ENCODE measurements around the gene MINDY3. TPM values are rescaled to one million over a fixed set of nuclear protein-coding genes. Genes with fewer than 3 reads are reported as not detected.

Gene MINDY3
- total RNA-seq, 1 experiment from 2014 or later: 14.9 TPM

DNA sequence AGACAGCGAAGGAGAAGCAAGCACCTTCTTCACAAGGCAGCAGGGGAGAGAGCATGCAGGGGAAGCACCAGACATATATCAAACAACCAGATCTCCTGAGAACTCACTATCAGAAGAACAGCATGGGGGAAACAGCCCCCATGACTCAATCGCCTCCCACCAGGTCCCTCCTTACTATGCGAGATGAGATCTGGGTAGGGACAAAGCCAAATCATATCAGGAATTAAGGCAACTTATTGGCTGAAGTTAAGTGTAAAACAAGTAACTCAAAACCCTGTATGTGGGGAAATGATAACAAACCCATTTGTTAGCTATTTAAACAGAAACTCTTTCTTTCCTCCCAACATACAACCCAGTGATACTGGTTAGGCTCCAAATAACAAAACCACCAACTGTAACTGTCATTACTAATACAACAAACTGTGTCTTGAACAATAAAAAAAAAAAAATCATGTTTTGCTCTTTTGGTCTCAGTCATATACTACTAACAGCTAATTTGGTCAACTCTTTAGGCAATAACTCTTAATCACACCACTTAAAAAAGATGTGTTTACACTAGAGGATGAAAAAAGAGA, 57.8 kb downstream of the MINDY3 start:
- no CpG with 5 or more reads among the region's 3 CpGs for WGBS (ENCODE audit: extremely low coverage, insufficient read length, low lambda C conversion rate)
- H2BK20ac ChIP-seq (ENCODE audit: low read depth, low read length, poor library complexity, severe bottlenecking): no peak overlapping the region
- no peak overlapping the region for H2BK120ac ChIP-seq (ENCODE audit: low read depth, low read length, poor library complexity, severe bottlenecking)
- no peak overlapping the region for H2BK5ac ChIP-seq (ENCODE audit: insufficient read length, low read length)
- no peak overlapping the region for H4K91ac ChIP-seq (ENCODE audit: insufficient read length, low read depth, low read length)
- no peak overlapping the region for H4K5ac ChIP-seq (ENCODE audit: insufficient read length, low read depth, low read length)
- H2BK12ac ChIP-seq (ENCODE audit: insufficient read length, low read depth, low read length): no peak overlapping the region
- H3K18ac ChIP-seq (ENCODE audit: insufficient read length, low read depth, low read length): no peak overlapping the region
- H3K79me2 ChIP-seq (ENCODE audit: insufficient read depth, low read length): no peaks in the 10 kb centered on the region
- H2AFZ ChIP-seq (ENCODE audit: low read length): no peak overlapping the region
- no peak for TF ChIP-seq CTCF (conservative IDR thresholded peaks at IDR 0.05)
- no peak overlapping the region for H3K4me2 ChIP-seq (ENCODE audit: insufficient read depth, insufficient read length, low read length)
- DNase-seq: no peak
- Mint-ChIP-seq H3K27ac (no peak overlapping the region), H3K9me3 (no peaks in the 10 kb centered on the region; a peak in 1 of 5 replicates), H3K4me3 (no peak overlapping the region), H3K27me3 (ENCODE audit: low read depth) (no peaks in the 10 kb centered on the region), H3K4me1 (peaks cover 6 to 11% of the 10 kb centered on the region in 2 experiments; a peak in 3 of 4 replicates), H3K36me3 (ENCODE audit: insufficient read depth in 1 of 3, low read depth in 3 of 3) (no peaks in the 10 kb centered on the region)
- no peak overlapping the region for H2AK5ac ChIP-seq (ENCODE audit: insufficient read length, low read length)
- no peak overlapping the region for H3K23ac ChIP-seq (ENCODE audit: insufficient read length, low read depth, low read length)
- no peak overlapping the region for H3K14ac ChIP-seq (ENCODE audit: insufficient read depth, low read length)
- no peaks in the 10 kb centered on the region for H4K20me1 ChIP-seq (ENCODE audit: control insufficient read depth, insufficient read depth, insufficient read length)
- no peak overlapping the region for H4K8ac ChIP-seq (replicated peaks; ENCODE audit: insufficient read length, low read depth, low read length)
- no peak overlapping the region for H3K56ac ChIP-seq (ENCODE audit: insufficient read length, low read depth, low read length)
- H3K27me3 ChIP-seq (ENCODE audit: insufficient read depth, low read length): no peaks in the 10 kb centered on the region
- H3K23me2 ChIP-seq (ENCODE audit: insufficient read length, low read depth, low read length, poor library complexity, severe bottlenecking): no peaks in the 10 kb centered on the region
- H3K79me1 ChIP-seq (ENCODE audit: insufficient read depth, low read depth, low read length, poor library complexity, severe bottlenecking): no peaks in the 10 kb centered on the region
- no peak overlapping the region for H3K27ac ChIP-seq (ENCODE audit: insufficient read length, low read depth, low read length)
- no peak overlapping the region for H3K4ac ChIP-seq (ENCODE audit: low read depth, low read length)
- H3K4me1 ChIP-seq (ENCODE audit: insufficient read depth, low read length): no peaks in the 10 kb centered on the region
- H3K9ac ChIP-seq (ENCODE audit: extremely low read depth, insufficient read length, low read length): no peak overlapping the region
- no peak overlapping the region for H3T11ph ChIP-seq (ENCODE audit: low read length)
- no peak overlapping the region for H2BK15ac ChIP-seq (ENCODE audit: low read depth, low read length)
- no peaks in the 10 kb centered on the region for H3K9me3 ChIP-seq (ENCODE audit: control insufficient read depth, low read depth, low read length)
